ENCODE results near the gene DUSP22.

- TF ChIP-seq TAF1 (IDR thresholded peaks at IDR 0.05; ENCODE audit: borderline replicate concordance, insufficient read depth, low read length), result no peak
- no peak for TF ChIP-seq REST (IDR thresholded peaks at IDR 0.05; ENCODE audit: insufficient read depth in 1 of 2, low read depth in 2 of 2, low read length in 2 of 2)
- no peak for TF ChIP-seq SIN3A (IDR thresholded peaks at IDR 0.05; ENCODE audit: borderline replicate concordance, insufficient read depth, low read length)
Measured at GRCh38 chr6:277746-278145, 14.5 kb upstream of the DUSP22 start.

Data from PFSK-1 (cell line).